H1 (cell line): ENCODE data around the gene EXOC5. TPM values are rescaled to one million over a fixed set of nuclear protein-coding genes. Genes with fewer than 3 reads are reported as not detected.

Experiments used
- TBP ChIP-seq: IDR thresholded peaks from 2 replicates; pipeline ENCODE4 v1.6.1; 2011; ENCODE audit warnings: low read depth, low read length, improper control_type of control experiment
- TEAD4 ChIP-seq: IDR thresholded peaks from 2 replicates; pipeline ENCODE4 v1.6.1; 2012; ENCODE audit warnings: low read depth, low read length, inconsistent platforms, mixed read lengths
- polyA plus RNA-seq, 7 experiments: library from polyadenylated mRNA; depleted of rRNA in 3 of 7; stranded (reverse) in 5 of 7; unstranded in 2 of 7; fragments of >200 nt in 5 of 7; fragments of 200-250 nt in 2 of 7; gene quantifications; 1 replicate in 5 of 7; 2 replicates in 1 of 7; 4 replicates in 1 of 7; pipeline versions ENCODE4 v1.2.1 to v1.2.3, GENCODE V29; 2011 to 2013; ENCODE audit warnings: missing spikeins in 2 of 7, mixed read lengths in 2 of 7
- total RNA-seq: library from RNA; stranded (reverse); fragmentation: NEBNext Ultra II Directional; extraction: Animal tissue kit (Norgen Biotek cat#: 25700); gene quantifications from 2 replicates; pipeline ENCODE4 v1.2.1, GENCODE V29; 2021

Gene EXOC5
- total and polyA plus RNA-seq, 2 of the 8 experiments (the other 6 are each of a cell fraction or from before 2014, with no cell fraction given), result 23.0 to 86.7 TPM

- TF ChIP-seq TEAD4 (no peak), TBP (no peak)
These were observed 21.6 kb downstream of the EXOC5 start (continued) for GRCh38 chr14:57246933-57247657.
